Peyer's patch (tissue), 4 donors: ENCODE results near the gene RBBP8NL.

ENCODE experiments used
- CTCF ChIP-seq, 6 experiments: fragments of 450-650 bp in 4 of 6; fragments of 200-600 bp in 2 of 6; sonication (generic) in 1 of 6; IDR thresholded peaks; one replicate each; pipeline ENCODE4 v1.5.1; 2017 to 2019; ENCODE audit warnings: antibody characterized with exemption in 6 of 6, mild to moderate bottlenecking in 3 of 6, moderate library complexity in 1 of 6
- POLR2A ChIP-seq, 2 donors: fragments of 450-650 bp; IDR thresholded peaks; one replicate each; pipeline ENCODE4 v1.5.1; 2017; ENCODE audit warnings: antibody characterized with exemption in 2 of 2, mild to moderate bottlenecking in 2 of 2, moderate library complexity in 2 of 2

GRCh38 chr20:62476056-62476838 is 48.9 kb upstream of the RBBP8NL start:
- TF ChIP-seq CTCF (IDR thresholded peaks at IDR 0.05) = no peak
- peak; percentile 47 to 48 for TF ChIP-seq POLR2A (IDR thresholded peaks at IDR 0.05)
